Suprapubic skin (tissue), 3 donors: ENCODE measurements around the gene TELO2.

ENCODE experiments used
- POLR2A ChIP-seq, 2 donors: fragments of 450-650 bp; IDR thresholded peaks; one replicate each; pipeline ENCODE4 v1.6.1; 2017; ENCODE audit warnings: antibody characterized with exemption in 2 of 2, mild to moderate bottlenecking in 2 of 2, moderate library complexity in 2 of 2
- TF ChIP-seq, protein P1 (sequence below), 2 donors: fragments of 200-600 bp in 1 of 2; fragments of 450-650 bp in 1 of 2; sonication (generic) in 1 of 2; IDR thresholded peaks; one replicate each; pipeline ENCODE4 v1.5.1; 2016 to 2019; ENCODE audit warnings: antibody characterized with exemption in 2 of 2, mild to moderate bottlenecking in 1 of 2, moderate library complexity in 1 of 2

DNA sequence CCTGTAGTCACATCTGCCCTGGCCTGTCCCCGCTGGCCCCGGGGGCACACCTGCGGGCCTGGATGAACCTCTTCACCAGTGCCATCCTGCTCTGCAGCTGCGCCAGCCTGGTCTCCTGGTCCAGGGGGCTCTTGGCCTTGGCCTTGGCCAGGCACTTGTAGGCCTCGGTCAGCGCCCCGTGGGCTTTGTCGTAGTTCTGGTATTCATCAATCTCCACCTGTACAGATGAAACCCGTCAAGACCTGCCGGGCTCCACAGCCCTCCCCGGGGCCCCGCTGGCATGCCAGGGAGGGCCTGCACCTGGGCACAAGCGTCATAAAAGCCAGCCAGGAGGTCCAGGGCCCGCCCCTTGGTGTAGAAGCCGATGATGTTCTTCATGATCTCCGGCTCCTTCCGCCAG lies 26.7 kb downstream of the TELO2 start:
- TF ChIP-seq POLR2A (IDR thresholded peaks at IDR 0.05) = no peak
- TF ChIP-seq, protein P1, sequence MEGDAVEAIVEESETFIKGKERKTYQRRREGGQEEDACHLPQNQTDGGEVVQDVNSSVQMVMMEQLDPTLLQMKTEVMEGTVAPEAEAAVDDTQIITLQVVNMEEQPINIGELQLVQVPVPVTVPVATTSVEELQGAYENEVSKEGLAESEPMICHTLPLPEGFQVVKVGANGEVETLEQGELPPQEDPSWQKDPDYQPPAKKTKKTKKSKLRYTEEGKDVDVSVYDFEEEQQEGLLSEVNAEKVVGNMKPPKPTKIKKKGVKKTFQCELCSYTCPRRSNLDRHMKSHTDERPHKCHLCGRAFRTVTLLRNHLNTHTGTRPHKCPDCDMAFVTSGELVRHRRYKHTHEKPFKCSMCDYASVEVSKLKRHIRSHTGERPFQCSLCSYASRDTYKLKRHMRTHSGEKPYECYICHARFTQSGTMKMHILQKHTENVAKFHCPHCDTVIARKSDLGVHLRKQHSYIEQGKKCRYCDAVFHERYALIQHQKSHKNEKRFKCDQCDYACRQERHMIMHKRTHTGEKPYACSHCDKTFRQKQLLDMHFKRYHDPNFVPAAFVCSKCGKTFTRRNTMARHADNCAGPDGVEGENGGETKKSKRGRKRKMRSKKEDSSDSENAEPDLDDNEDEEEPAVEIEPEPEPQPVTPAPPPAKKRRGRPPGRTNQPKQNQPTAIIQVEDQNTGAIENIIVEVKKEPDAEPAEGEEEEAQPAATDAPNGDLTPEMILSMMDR (IDR thresholded peaks at IDR 0.05) = no peak
